ENCODE data around the gene ELF1.
"Not testable (repeated sequence)": the region's sequence is repeated elsewhere in the genome, so short reads cannot be mapped to it uniquely, and the experiment has no call there.

Gene ELF1

GRCh38 chr13:40908546-40908945 is 110.6 kb downstream of the ELF1 start:
- in situ Hi-C loops (cut with MboI; ENCODE audit: low sequenced_read_pairs), result no loop called here

- in situ Hi-C loops (cut with MboI; ENCODE audit: low sequenced_read_pairs), result not testable (repeated sequence)
These were observed 118.1 kb downstream of the ELF1 start for GRCh38 chr13:40901032-40901431.

- in situ Hi-C loops (cut with MboI; ENCODE audit: low sequenced_read_pairs), result not testable (repeated sequence)
These were observed 118.5 kb downstream of the ELF1 start for GRCh38 chr13:40900568-40900967.

- in situ Hi-C loops (cut with MboI; ENCODE audit: low sequenced_read_pairs), result no loop called here
These were observed 122.1 kb downstream of the ELF1 start for GRCh38 chr13:40897053-40897452.

- in situ Hi-C loops (cut with MboI; ENCODE audit: low sequenced_read_pairs), result no loop called here
These were observed 123.6 kb downstream of the ELF1 start for GRCh38 chr13:40895227-40896184.

GRCh38 chr13:40893573-40893972 is 125.5 kb downstream of the ELF1 start:
- in situ Hi-C loops (cut with MboI; ENCODE audit: low sequenced_read_pairs), result not testable (repeated sequence)

- in situ Hi-C loops (cut with MboI; ENCODE audit: low sequenced_read_pairs), result no loop called here
These were observed 133.1 kb downstream of the ELF1 start for GRCh38 chr13:40886017-40886416.

- in situ Hi-C loops (cut with MboI; ENCODE audit: low sequenced_read_pairs), result not testable (repeated sequence)
These were observed 134.9 kb downstream of the ELF1 start for GRCh38 chr13:40884175-40884574.
